IPS-NIHi11 (cell line): Measurements from ENCODE around the gene ZNF827.
"Not testable (repeated sequence)": the region's sequence is repeated elsewhere in the genome, so short reads cannot be mapped to it uniquely, and the experiment has no call there.

ENCODE experiments used
- DNase-seq: peaks from one replicate; pipeline ENCODE4 v3.0.0; 2012; ENCODE audit warnings: mixed read lengths, low spot score

The ZNF827 gene

GRCh38 chr4:145861336-145862318 is 77.0 kb downstream of the ZNF827 start:
- peak; percentile 53 for DNase-seq

- no peak for DNase-seq
These were observed 77.7 kb downstream of the ZNF827 start for GRCh38 chr4:145860897-145861296.

- DNase-seq: no peak
These were observed 78.2 kb downstream of the ZNF827 start for GRCh38 chr4:145860446-145860845.

GRCh38 chr4:145859926-145860325 is 78.7 kb downstream of the ZNF827 start:
- DNase-seq: no peak

GRCh38 chr4:145859426-145859825 is 79.2 kb downstream of the ZNF827 start:
- no peak for DNase-seq

- no peak for DNase-seq
These were observed 86.3 kb downstream of the ZNF827 start for GRCh38 chr4:145852256-145852839.

- DNase-seq: no peak
These were observed 87.0 kb downstream of the ZNF827 start for GRCh38 chr4:145851511-145852201.

- no peak for DNase-seq
These were observed 90.9 kb downstream of the ZNF827 start for GRCh38 chr4:145847764-145848163.

- no peak for DNase-seq
These were observed 93.5 kb downstream of the ZNF827 start for GRCh38 chr4:145845118-145845517.

GRCh38 chr4:145843639-145844038 is 95.0 kb downstream of the ZNF827 start:
- no peak for DNase-seq

- no peak for DNase-seq
These were observed 95.5 kb downstream of the ZNF827 start for GRCh38 chr4:145843148-145843547.

GRCh38 chr4:145842224-145842887 is 96.3 kb downstream of the ZNF827 start:
- no peak for DNase-seq

GRCh38 chr4:145840801-145841200 is 97.8 kb downstream of the ZNF827 start:
- DNase-seq: no peak

- no peak for DNase-seq
These were observed 98.4 kb downstream of the ZNF827 start for GRCh38 chr4:145840162-145840768.

- no peak for DNase-seq
These were observed 99.5 kb downstream of the ZNF827 start for GRCh38 chr4:145839151-145839550.

GRCh38 chr4:145832384-145832783 is 106.2 kb downstream of the ZNF827 start:
- DNase-seq: not testable (repeated sequence)

- no peak for DNase-seq
These were observed 107.9 kb downstream of the ZNF827 start for GRCh38 chr4:145830699-145831098.

GRCh38 chr4:145829629-145830395 is 108.8 kb downstream of the ZNF827 start:
- no peak for DNase-seq

GRCh38 chr4:145828802-145829485 is 109.7 kb downstream of the ZNF827 start:
- DNase-seq: no peak

GRCh38 chr4:145827885-145828284 is 110.7 kb downstream of the ZNF827 start:
- DNase-seq: no peak
